Subcutaneous abdominal adipose tissue (tissue), 5 donors: ENCODE data around the gene RHOU.

ENCODE experiments used
- H3K27ac ChIP-seq: one replicate; pipeline ENCODE4 v1.7.0; 2013; ENCODE audit warnings: low read depth, mild to moderate bottlenecking, inconsistent platforms, low read length, moderate library complexity
- H3K27me3 ChIP-seq, 5 donors: one replicate each; pipeline ENCODE4 v1.7.0; 2013; ENCODE audit warnings: low read length in 5 of 5, inconsistent platforms in 1 of 5; ENCODE audit not compliant: control insufficient read depth in 5 of 5, insufficient read depth in 4 of 5
- H3K36me3 ChIP-seq, 5 donors: one replicate each; pipeline ENCODE4 v1.7.0; 2013; ENCODE audit warnings: low read length in 5 of 5; ENCODE audit not compliant: control insufficient read depth in 5 of 5, insufficient read depth in 5 of 5
- H3K4me1 ChIP-seq, 5 donors: one replicate each; pipeline ENCODE4 v1.7.0; 2013; ENCODE audit warnings: low read length in 5 of 5, mild to moderate bottlenecking in 3 of 5, moderate library complexity in 1 of 5; ENCODE audit not compliant: control insufficient read depth in 5 of 5, insufficient read depth in 5 of 5
- H3K4me3 ChIP-seq, 5 donors: one replicate each; pipeline ENCODE4 v1.7.0; 2013; ENCODE audit warnings: low read length in 5 of 5, low read depth in 1 of 5
- H3K9ac ChIP-seq, 5 donors: one replicate each; pipeline ENCODE4 v1.7.0; 2013; ENCODE audit warnings: low read length in 5 of 5, mild to moderate bottlenecking in 4 of 5, moderate library complexity in 3 of 5
- H3K9me3 ChIP-seq, 5 donors: one replicate each; pipeline ENCODE4 v1.7.0; 2013; ENCODE audit warnings: low read length in 5 of 5; ENCODE audit not compliant: control insufficient read depth in 5 of 5
- donor health status: healthy.
- donor health status: healthy.
- donor health status: healthy.
- donor health status: healthy.
- donor health status: healthy.

Gene RHOU

DNA sequence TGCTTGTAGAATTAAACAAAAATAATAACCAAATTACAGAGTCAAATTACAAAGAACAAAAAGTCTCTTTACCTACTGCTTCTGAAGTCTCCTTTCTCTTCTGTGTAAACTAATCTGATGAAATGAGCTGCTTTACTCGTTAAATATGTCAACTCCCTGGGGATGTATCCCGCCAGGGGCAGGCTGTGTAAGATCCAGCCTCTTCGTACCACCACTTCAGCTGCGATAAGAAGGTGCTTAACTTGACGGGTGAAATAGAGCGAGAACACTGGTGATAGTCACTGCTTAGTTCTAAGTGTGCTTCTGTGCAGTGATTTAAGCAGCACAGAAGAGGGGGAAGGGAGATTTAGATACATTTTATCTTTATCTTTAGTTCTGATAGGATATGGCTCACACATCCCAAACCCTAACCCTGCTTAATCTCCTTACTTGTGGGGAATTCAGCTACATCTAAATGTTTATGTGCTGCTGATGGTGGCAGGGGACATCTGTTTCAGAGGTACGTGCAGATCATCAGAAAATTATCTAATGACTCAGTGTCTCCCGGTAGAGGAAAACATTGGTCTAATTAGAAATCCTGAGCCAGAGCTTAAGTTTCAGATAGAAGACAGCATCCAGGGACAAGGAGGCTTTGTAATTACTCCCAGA is 46.0 kb downstream of the RHOU start:
- peaks cover 0 to 4% (median 0%) of the 10 kb centered on the region in 5 donors for H3K27me3 ChIP-seq
- H3K27ac ChIP-seq: no peak overlapping the region
- no peak overlapping the region for H3K9ac ChIP-seq
- no peaks in the 10 kb centered on the region for H3K9me3 ChIP-seq
- H3K36me3 ChIP-seq: no peaks in the 10 kb centered on the region
- no peak overlapping the region for H3K4me3 ChIP-seq
- peaks cover 0 to 8% (median 4%) of the 10 kb centered on the region in 5 donors for H3K4me1 ChIP-seq

DNA sequence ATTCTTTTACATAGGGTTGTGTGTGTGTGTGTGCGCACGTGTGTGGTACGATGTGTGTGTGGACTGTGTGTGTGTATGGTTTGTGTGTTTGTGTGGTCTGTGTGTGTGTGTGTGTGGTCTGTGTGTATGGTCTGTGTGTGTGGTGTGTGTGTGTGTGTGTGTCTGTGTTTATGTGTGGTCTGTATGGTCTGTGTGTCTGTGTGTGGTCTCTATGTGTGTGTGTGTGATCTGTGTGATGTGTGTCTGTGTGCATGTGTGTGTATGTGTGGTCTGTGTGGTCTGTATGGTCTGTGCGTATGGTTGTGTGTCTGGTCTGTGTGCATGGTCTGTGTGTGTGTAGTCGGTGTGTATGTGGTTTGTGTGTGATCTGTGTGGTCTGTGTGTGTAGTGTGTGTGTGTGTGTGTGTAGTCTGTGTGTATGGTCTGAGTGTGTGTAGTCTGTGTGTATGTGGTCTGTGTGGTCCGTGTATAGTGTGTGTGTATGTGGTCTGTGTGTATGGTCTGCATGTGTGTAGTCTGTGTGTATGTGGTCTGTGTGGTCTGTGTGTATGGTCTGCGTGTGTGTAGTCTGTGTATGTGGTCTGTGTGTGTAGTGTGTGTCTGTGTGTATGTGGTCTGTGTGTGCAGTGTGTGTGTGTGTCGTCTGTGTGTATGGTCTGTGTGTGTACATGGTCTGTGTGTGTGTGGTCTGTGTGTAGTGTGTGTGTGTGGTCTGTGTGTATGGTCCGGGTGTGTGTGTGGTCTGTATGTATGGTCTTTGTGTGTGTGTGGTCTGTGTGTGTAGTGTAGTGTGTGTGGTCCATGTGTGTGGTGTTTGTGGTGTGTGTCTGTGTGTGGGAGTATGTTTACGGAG is 46.8 kb downstream of the RHOU start:
- Histone ChIP-seq H3K27ac (no peak overlapping the region), H3K9me3 (no peaks in the 10 kb centered on the region), H3K9ac (no peak overlapping the region), H3K36me3 (no peaks in the 10 kb centered on the region), H3K4me3 (no peak overlapping the region), H3K27me3 (peaks cover 0 to 4% (median 0%) of the 10 kb centered on the region in 5 donors), H3K4me1 (peaks cover 0 to 9% (median 4%) of the 10 kb centered on the region in 5 donors)

DNA sequence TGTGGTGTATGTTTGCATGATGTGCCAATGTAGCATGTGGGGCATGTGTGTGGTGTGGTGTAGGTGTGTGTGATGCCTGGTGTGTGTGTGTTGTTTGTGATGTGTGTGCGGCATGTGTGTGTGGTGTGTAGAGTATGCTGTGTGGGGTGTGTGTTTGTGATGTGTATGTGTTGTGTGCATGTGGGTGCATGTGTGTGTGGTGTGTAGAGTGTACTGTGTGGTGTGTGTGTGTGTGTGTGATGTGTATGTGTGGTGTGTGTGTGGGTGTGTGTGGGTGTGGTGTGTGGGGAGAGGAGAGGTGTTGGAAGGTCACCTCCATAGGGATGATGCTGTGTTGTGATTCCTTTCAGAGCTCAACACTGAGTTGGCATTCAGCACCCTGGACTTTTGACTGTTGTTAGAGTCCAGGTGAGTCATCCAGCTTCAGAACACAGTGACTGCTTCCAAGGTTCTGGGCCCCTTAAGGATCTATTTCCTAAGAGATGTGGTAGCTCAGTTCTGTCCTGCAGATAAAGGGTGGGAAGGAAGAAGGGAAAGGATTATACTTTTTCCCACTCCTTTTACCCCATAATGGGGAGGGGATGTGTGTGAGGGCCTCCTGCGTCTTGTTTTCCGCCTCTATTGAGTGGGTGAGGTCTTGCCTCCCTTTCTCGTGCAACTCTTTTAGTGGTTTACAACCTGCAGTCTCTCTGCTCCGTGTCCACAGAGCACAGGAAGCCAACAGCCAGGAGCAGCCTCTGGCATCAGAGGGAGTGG is 47.6 kb downstream of the RHOU start:
- H3K4me1 ChIP-seq: peaks cover 0 to 9% (median 4%) of the 10 kb centered on the region in 5 donors
- H3K27me3 ChIP-seq: peaks cover 0 to 4% (median 0%) of the 10 kb centered on the region in 5 donors
- no peak overlapping the region for H3K27ac ChIP-seq
- H3K36me3 ChIP-seq: no peaks in the 10 kb centered on the region
- no peaks in the 10 kb centered on the region for H3K9me3 ChIP-seq
- no peak overlapping the region for H3K4me3 ChIP-seq
- no peak overlapping the region for H3K9ac ChIP-seq

DNA sequence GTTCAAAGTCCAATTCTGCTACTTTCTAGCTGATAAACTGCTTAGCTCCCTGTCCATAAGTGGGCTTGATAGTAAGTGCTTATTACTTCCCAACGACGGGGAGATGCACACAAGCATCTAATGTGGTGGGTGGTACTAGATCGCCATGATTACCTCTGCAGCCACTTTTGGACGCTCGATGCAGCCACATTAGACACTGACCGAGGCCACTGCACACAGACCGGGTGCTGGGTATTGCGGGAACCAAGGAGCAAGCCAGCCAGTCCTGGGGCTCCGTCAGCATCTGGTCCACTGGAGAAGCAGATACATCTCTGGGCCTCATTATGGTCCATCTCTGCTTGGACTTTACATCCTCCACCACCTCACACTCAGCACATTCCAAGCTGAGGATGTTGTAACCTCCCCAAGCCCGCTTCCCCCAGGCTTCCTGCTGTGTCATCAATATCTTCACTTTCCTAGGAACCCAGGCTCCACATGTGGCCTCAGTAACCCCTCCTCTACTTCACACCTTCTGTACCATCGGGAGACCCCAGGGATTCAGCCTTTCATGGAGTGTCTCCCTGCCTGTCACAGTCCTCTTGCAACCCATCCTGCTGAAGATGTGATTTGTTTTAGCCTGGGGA is 48.2 kb downstream of the RHOU start:
- peaks cover 0 to 4% (median 0%) of the 10 kb centered on the region in 5 donors for H3K27me3 ChIP-seq
- H3K9ac ChIP-seq: no peak overlapping the region
- no peaks in the 10 kb centered on the region for H3K36me3 ChIP-seq
- no peaks in the 10 kb centered on the region for H3K9me3 ChIP-seq
- H3K4me3 ChIP-seq: no peak overlapping the region
- no peak overlapping the region for H3K27ac ChIP-seq
- peaks cover 0 to 9% (median 4%) of the 10 kb centered on the region in 5 donors for H3K4me1 ChIP-seq

DNA sequence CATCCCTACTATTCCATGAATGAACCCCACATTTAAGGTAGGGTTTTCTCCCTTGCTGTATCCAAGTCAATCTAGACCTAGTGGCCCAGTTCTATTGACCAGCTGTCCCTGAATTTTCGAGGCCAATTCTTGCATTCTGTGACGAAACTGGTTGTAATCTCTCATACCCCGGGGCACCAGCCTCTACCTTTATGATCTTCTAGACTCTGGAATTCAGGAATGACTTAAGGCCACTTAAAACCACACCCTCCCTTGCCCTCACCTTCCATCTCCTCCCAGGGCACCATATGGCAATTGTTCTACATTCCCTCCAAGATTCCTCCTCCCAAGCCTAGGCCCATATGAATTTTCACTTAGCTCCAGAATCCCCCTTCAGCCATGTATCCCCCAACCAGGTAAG is 48.9 kb downstream of the RHOU start:
- H3K9me3 ChIP-seq: no peaks in the 10 kb centered on the region
- no peak overlapping the region for H3K9ac ChIP-seq
- no peaks in the 10 kb centered on the region for H3K36me3 ChIP-seq
- peaks cover 0 to 4% (median 0%) of the 10 kb centered on the region in 5 donors for H3K27me3 ChIP-seq
- H3K4me3 ChIP-seq: no peak overlapping the region
- no peak overlapping the region for H3K27ac ChIP-seq
- H3K4me1 ChIP-seq: peaks cover 0 to 9% (median 4%) of the 10 kb centered on the region in 5 donors

DNA sequence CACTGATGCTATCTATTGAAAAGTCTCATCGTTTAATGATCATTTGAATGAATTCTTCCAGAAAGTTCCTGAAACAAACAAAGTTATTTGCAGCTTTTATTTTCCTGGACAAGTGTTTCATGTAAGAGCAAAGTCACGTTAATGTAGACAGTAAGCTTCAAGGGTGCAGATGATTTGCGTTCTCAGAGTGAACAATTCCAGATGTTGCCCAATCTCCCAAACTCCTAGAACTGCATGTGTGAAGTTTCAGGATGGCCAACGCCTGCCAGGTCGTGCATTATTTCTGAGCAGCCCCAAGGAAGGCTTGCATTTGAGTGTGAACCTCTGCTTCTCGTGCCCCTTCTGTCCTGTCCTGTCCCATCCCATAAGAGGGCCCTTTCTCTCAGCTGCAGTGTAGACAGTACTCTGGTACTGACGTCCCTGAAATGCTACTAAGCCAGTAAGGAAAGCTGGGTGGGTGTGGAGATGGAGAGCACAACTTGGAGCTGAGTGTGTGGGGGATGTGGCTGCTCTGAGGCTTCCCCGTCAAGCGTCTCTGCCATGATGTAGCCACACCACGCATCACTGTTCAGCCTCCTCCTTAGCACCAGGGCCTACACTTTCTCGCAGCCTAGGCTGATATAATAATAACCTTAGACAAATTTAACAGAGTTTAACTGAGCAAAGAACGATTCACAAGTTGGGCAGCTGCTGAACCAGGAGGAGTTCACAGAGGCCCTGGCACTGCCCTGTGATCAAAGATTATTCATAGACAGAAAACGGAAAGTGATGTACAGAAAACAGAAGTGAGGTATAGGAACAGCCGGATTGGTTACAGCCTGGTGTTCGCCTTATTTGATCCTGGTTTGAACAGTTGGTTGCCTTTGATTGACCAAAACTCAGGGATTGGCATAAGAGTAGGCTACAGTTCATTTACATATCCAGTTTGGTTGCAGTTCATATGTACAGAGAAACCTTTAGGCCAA is 50.4 kb downstream of the RHOU start:
- no peak overlapping the region for H3K27ac ChIP-seq
- H3K36me3 ChIP-seq: no peaks in the 10 kb centered on the region
- H3K4me3 ChIP-seq: no peak overlapping the region
- H3K27me3 ChIP-seq: peaks cover 0 to 4% (median 0%) of the 10 kb centered on the region in 5 donors
- no peaks in the 10 kb centered on the region for H3K9me3 ChIP-seq
- no peak overlapping the region for H3K9ac ChIP-seq
- peaks cover 0 to 9% (median 4%) of the 10 kb centered on the region in 5 donors for H3K4me1 ChIP-seq

DNA sequence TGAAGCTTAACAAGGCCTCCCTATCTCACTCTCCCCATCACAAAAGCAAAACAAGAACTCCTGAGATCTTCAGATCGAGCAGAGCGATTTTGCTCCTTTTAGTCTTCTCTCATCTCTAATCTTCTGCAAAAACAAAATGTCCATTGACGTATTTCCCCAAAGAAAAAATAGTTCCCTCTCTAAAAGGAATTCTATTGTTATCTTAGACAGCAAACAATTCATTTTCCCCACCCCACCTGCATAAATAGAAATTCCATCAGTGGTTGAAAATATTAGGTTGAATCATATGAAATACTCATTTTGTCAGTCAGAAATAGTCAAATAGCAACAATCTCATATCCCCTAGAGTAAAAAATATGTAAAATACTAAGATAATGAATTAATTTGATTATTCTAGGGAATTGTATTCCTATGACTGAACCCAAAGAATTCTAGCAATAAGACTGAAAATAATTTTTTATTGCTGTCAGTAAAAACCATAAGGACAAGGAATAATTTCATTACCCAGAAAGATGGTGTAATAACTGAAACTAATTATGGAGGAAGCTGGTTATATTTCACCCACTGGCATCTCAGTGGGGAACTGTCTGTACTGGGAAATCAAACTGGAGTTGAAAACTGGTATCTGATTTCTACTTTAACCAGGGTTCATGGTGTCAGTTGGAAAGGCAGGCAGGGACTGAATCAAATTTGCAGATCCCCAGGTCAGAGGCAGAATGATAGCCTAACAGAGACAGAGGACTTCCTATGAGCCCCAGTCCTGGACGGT is 51.3 kb downstream of the RHOU start:
- Histone ChIP-seq H3K36me3 (no peaks in the 10 kb centered on the region), H3K4me1 (peaks cover 0 to 6% (median 0%) of the 10 kb centered on the region in 5 donors), H3K27me3 (peaks cover 0 to 4% (median 0%) of the 10 kb centered on the region in 5 donors), H3K4me3 (no peak overlapping the region), H3K9ac (no peak overlapping the region), H3K9me3 (no peaks in the 10 kb centered on the region), H3K27ac (no peak overlapping the region)

DNA sequence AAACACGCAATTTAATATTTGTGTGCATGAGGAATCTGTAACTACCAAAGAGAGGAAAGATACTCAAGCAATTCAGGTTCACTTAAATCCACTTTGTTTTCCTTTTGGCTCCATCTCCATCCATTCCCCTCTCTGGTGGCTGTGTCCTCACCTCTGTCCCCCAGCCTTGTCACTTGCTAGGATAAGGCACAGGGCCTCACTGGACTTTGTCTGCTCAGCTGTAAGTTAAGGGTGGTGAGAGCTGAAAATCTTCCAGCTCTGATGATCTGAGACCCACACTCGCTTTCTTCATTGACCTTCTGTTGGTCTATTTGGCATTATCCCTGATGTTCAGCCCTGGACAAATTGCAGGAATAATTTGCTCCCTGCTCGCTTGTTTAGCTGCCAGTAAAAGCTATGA is 56.5 kb downstream of the RHOU start:
- no peak overlapping the region for H3K27ac ChIP-seq

More for the DNA sequence above, 56.5 kb downstream of the RHOU start:
- peaks cover 0 to 2% (median 0%) of the 10 kb centered on the region in 5 donors for H3K4me1 ChIP-seq
- no peaks in the 10 kb centered on the region for H3K9me3 ChIP-seq
- H3K9ac ChIP-seq: no peak overlapping the region
- H3K27me3 ChIP-seq: no peaks in the 10 kb centered on the region
- H3K4me3 ChIP-seq: no peak overlapping the region
- no peaks in the 10 kb centered on the region for H3K36me3 ChIP-seq
